A673 (cell line): ENCODE results near the gene GPR68.

Experiments
- CTCF ChIP-seq: fragments of 300-800, 200-600 bp; sonication (generic); conservative IDR thresholded peaks from 2 replicates; pipeline ENCODE4 v1.5.1; 2017; ENCODE audit warnings: low read depth, mild to moderate bottlenecking, antibody characterized with exemption, low read length, moderate library complexity, mixed read lengths
- EZH2 ChIP-seq: fragments of 200-600 bp; sonication (generic); IDR thresholded peaks from 2 replicates; pipeline ENCODE4 v1.6.1; 2017; ENCODE audit warnings: borderline replicate concordance, low read depth, mild to moderate bottlenecking, mixed read lengths, antibody characterized with exemption, low read length; ENCODE audit not compliant: poor library complexity, severe bottlenecking

- TF ChIP-seq CTCF: no peak
- TF ChIP-seq EZH2: no peak
Measured at GRCh38 chr14:91273273-91273884, 28.9 kb upstream of the GPR68 start.
